Panc1 (cell line): ENCODE measurements around the gene CACNA2D3. TPM values are rescaled to one million over a fixed set of nuclear protein-coding genes. Genes with fewer than 3 reads are reported as not detected.

Experiments used
- ATAC-seq: fragments of 200-7000 bp; cut with Tn5 transposase; 2 replicates; pipeline ENCODE4 v1.9.1; 2020; ENCODE audit warnings: mild to moderate bottlenecking, moderate library complexity
- BruUV-seq: library from RNA; stranded (reverse); fragments of 400-500 nt; replicated peaks from 2 replicates; lab custom pipeline; 2021; lab: Mats Ljungman, UMichigan
- CTCF ChIA-PET: fragments of 300-600 bp; sonication (Branson Sonifier 250); formaldehyde crosslinking; loops from one replicate; lab custom pipeline; 2022; ENCODE audit warnings: antibody characterized with exemption; lab: Charles Lee
- POLR2A ChIA-PET: fragments of 300-600 bp; sonication (Branson Sonifier 250); formaldehyde crosslinking; loops from one replicate; lab custom pipeline; 2022; ENCODE audit warnings: antibody characterized with exemption; lab: Charles Lee
- DNase-seq: peaks from one replicate; pipeline ENCODE4 v3.0.0-alpha.2; 2010; ENCODE audit warnings: low read depth, low spot score
- H3K27ac ChIP-seq: 2 replicates; pipeline ENCODE4 v1.5.1; 2011; ENCODE audit warnings: mild to moderate bottlenecking, low read length, inconsistent platforms
- H3K27me3 ChIP-seq: fragments of 200-500 bp; sonication (Bioruptor generic); 2 replicates; pipeline ENCODE4 v1.6.0; 2014; ENCODE audit warnings: low read length, inconsistent platforms; ENCODE audit not compliant: control insufficient read depth, insufficient read depth
- H3K36me3 ChIP-seq: fragments of 200-500 bp; sonication (Bioruptor generic); 2 replicates; pipeline ENCODE4 v1.5.1; 2014; ENCODE audit warnings: inconsistent platforms, mild to moderate bottlenecking, low read length, moderate library complexity; ENCODE audit not compliant: control insufficient read depth, insufficient read depth
- H3K4me1 ChIP-seq: 2 replicates; pipeline ENCODE4 v1.5.1; 2011; ENCODE audit warnings: inconsistent platforms, mild to moderate bottlenecking, low read length, moderate library complexity; ENCODE audit not compliant: control insufficient read depth, insufficient read depth
- H3K4me3 ChIP-seq, 2 experiments: 2 replicates each; pipeline ENCODE4 v1.5.1; 2011 to 2012; ENCODE audit warnings: low read depth in 2 of 2, low read length in 2 of 2, mild to moderate bottlenecking in 2 of 2, inconsistent platforms in 1 of 2, moderate library complexity in 1 of 2
- H3K9me3 ChIP-seq: fragments of 200-500 bp; sonication (Bioruptor generic); 2 replicates; pipeline ENCODE4 v1.5.1; 2014; ENCODE audit warnings: low read depth, mild to moderate bottlenecking, inconsistent platforms, low read length, moderate library complexity; ENCODE audit not compliant: control insufficient read depth, insufficient read depth
- POLR2AphosphoS5 ChIP-seq: IDR thresholded peaks from 2 replicates; pipeline ENCODE4 v1.6.1; 2012; ENCODE audit warnings: mild to moderate bottlenecking, low read depth, low read length, moderate library complexity
- REST ChIP-seq, 2 experiments: IDR thresholded peaks; 2 replicates each; pipeline ENCODE4 v1.6.1; 2011 to 2012; ENCODE audit warnings: low read depth in 2 of 2, control low read depth in 1 of 2, low read length in 1 of 2, mild to moderate bottlenecking in 1 of 2, moderate library complexity in 1 of 2; ENCODE audit not compliant: insufficient read depth in 1 of 2
- SIN3A ChIP-seq: IDR thresholded peaks from 2 replicates; pipeline ENCODE4 v1.6.1; 2012; ENCODE audit warnings: low read depth, mild to moderate bottlenecking, low read length, moderate library complexity, borderline replicate concordance; ENCODE audit not compliant: insufficient read depth
- TCF7L2 ChIP-seq: IDR thresholded peaks from 2 replicates; pipeline ENCODE4 v1.6.1; 2011; ENCODE audit warnings: mild to moderate bottlenecking, low read depth, low read length, inconsistent platforms
- in situ Hi-C: cut with HindIII; loops from 2 replicates; pipeline ENCODE4 v1.10.0; 2016; ENCODE audit warnings: low sequenced_read_pairs, low pct_unique_long_range_greater_than_20kb
- intact Hi-C: fragments of 100-400 bp; cut with micrococcal nuclease; formaldehyde crosslinking; loops from one replicate; pipeline ENCODE4 v1.10.0; 2022; ENCODE audit not compliant: unreplicated experiment
- total RNA-seq: library from RNA; stranded (reverse); gene quantifications from one replicate; pipeline ENCODE4 v1.2.1, GENCODE V29; 2021; ENCODE audit not compliant: unreplicated experiment
- TF ChIP-seq, protein P1 (sequence below): fragments of 450-650 bp; IDR thresholded peaks from 2 replicates; pipeline ENCODE4 v1.5.1; 2017; ENCODE audit warnings: mild to moderate bottlenecking

CACNA2D3 gene
- total RNA-seq, 1 experiment from 2014 or later, result 0.41 TPM

GRCh38 chr3:54801977-54802376, 679.6 kb downstream of the CACNA2D3 start:
- in situ Hi-C loops, result no loop called here
- Histone ChIP-seq H3K4me3 (no peak overlapping the region), H3K4me1 (no peaks in the 10 kb centered on the region), H3K27ac (no peak overlapping the region), H3K27me3 (no peaks in the 10 kb centered on the region), H3K36me3 (no peaks in the 10 kb centered on the region), H3K9me3 (no peaks in the 10 kb centered on the region)
- ATAC-seq (no peak), DNase-seq (no peak)
- intact Hi-C loops, result no loop called here
- ChIA-PET POLR2A (no interaction called here), CTCF (no interaction called here)
- no TSS peak for BruUV-seq
- no peak for TF ChIP-seq SIN3A
- TF ChIP-seq TCF7L2, result no peak
- no peak for TF ChIP-seq POLR2AphosphoS5
- TF ChIP-seq REST (IDR thresholded peaks at IDR 0.05; ENCODE audit: insufficient read depth in 1 of 2, low read depth in 2 of 2, low read length in 1 of 2), result no peak
- TF ChIP-seq, protein P1, sequence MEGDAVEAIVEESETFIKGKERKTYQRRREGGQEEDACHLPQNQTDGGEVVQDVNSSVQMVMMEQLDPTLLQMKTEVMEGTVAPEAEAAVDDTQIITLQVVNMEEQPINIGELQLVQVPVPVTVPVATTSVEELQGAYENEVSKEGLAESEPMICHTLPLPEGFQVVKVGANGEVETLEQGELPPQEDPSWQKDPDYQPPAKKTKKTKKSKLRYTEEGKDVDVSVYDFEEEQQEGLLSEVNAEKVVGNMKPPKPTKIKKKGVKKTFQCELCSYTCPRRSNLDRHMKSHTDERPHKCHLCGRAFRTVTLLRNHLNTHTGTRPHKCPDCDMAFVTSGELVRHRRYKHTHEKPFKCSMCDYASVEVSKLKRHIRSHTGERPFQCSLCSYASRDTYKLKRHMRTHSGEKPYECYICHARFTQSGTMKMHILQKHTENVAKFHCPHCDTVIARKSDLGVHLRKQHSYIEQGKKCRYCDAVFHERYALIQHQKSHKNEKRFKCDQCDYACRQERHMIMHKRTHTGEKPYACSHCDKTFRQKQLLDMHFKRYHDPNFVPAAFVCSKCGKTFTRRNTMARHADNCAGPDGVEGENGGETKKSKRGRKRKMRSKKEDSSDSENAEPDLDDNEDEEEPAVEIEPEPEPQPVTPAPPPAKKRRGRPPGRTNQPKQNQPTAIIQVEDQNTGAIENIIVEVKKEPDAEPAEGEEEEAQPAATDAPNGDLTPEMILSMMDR, result no peak

DNA sequence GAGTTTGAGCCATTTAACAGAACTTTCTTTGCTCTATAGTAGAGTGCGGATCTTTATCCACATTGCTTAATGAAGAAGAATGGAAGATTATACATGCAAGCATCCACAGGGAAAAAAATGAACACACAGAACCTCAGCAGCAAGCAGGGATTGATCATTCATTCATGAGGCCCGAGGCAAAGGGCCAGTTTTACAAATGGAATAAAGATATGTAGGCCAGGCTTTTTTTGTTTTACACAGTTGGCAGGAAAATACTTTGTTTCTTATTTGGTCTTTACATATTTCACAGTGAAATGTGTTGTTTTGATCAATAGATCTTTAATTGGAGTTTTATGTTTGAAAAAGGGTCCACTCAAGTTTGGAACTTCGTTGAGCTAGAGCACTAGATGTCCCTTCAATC, 688.0 kb downstream of the CACNA2D3 start:
- in situ Hi-C loops, result no loop called here
- no peak for TF ChIP-seq REST (IDR thresholded peaks at IDR 0.05; ENCODE audit: insufficient read depth in 1 of 2, low read depth in 2 of 2, low read length in 1 of 2)
- TF ChIP-seq, protein P1, result no peak
- no peak for TF ChIP-seq TCF7L2
- no TSS peak for BruUV-seq

More for the DNA sequence above, 688.0 kb downstream of the CACNA2D3 start:
- intact Hi-C loops, result no loop called here
- CTCF ChIA-PET, result no interaction called here
- Histone ChIP-seq H3K4me1 (no peaks in the 10 kb centered on the region), H3K4me3 (no peak overlapping the region), H3K36me3 (no peaks in the 10 kb centered on the region), H3K9me3 (no peaks in the 10 kb centered on the region), H3K27me3 (no peaks in the 10 kb centered on the region), H3K27ac (no peak overlapping the region)
- no peak for ATAC-seq
- no peak for DNase-seq
- POLR2A ChIA-PET, result no interaction called here
